Measurements from ENCODE around the gene PEX11G. TPM values are rescaled to one million over a fixed set of nuclear protein-coding genes. Genes with fewer than 3 reads are reported as not detected.

The PEX11G gene
- total and polyA plus RNA-seq, 2 experiments from 2014 or later: 4.0 to 6.2 TPM

GRCh38 chr19:7504684-7505083, 15.8 kb upstream of the PEX11G start:
- Histone ChIP-seq H3K9ac (no peak overlapping the region), H3K4me3 (no peak overlapping the region), H3K79me2 (ENCODE audit: insufficient read depth) (no peaks in the 10 kb centered on the region), H3K27ac (no peak overlapping the region), H3K36me3 (ENCODE audit: low read depth) (no peaks in the 10 kb centered on the region), H3K9me2 (ENCODE audit: insufficient read depth) (no peaks in the 10 kb centered on the region), H3K9me3 (ENCODE audit: low read depth) (no peaks in the 10 kb centered on the region), H4K20me1 (ENCODE audit: insufficient read depth) (no peaks in the 10 kb centered on the region), H3K27me3 (replicated peaks; ENCODE audit: insufficient read depth) (peaks cover 9% of the 10 kb centered on the region; the same call in 1 of the 2 replicates), H3F3A (ENCODE audit: insufficient read depth) (no peaks in the 10 kb centered on the region), H3K4me1 (ENCODE audit: insufficient read depth) (no peaks in the 10 kb centered on the region), H2AFZ (no peak overlapping the region), H3K4me2 (ENCODE audit: unreplicated experiment) (no peak overlapping the region)
- no peak for DNase-seq
- TF ChIP-seq EZH2 (IDR thresholded peaks at IDR 0.05; ENCODE audit: insufficient read depth, poor library complexity, severe bottlenecking) (no peak), EZH2phosphoT487 (IDR thresholded peaks at IDR 0.05; ENCODE audit: insufficient read depth, low read depth) (no peak)
- 72 to 77% methylated on average over 4 to 6 of the region's 6 CpGs for WGBS, 2 experiments (ENCODE audit: low coverage in 1 of 2, low lambda C conversion rate in 2 of 2, missing lambda C conversion rate in 2 of 2)
- in situ Hi-C loops (cut with MboI): no loop called here

GRCh38 chr19:7502552-7502951, 13.7 kb upstream of the PEX11G start:
- H3K27ac ChIP-seq: no peak overlapping the region
- no peak for DNase-seq
- no peaks in the 10 kb centered on the region for H3F3A ChIP-seq (ENCODE audit: insufficient read depth)
- H3K36me3 ChIP-seq (ENCODE audit: low read depth): no peaks in the 10 kb centered on the region
- H3K79me2 ChIP-seq (ENCODE audit: insufficient read depth): no peaks in the 10 kb centered on the region
- no peak overlapping the region for H3K9ac ChIP-seq
- no peak overlapping the region for H3K4me3 ChIP-seq
- H3K4me1 ChIP-seq (ENCODE audit: insufficient read depth): no peaks in the 10 kb centered on the region
- TF ChIP-seq EZH2 (IDR thresholded peaks at IDR 0.05; ENCODE audit: insufficient read depth, poor library complexity, severe bottlenecking) (no peak), EZH2phosphoT487 (IDR thresholded peaks at IDR 0.05; ENCODE audit: insufficient read depth, low read depth) (no peak)
- H4K20me1 ChIP-seq (ENCODE audit: insufficient read depth): no peaks in the 10 kb centered on the region
- H3K4me2 ChIP-seq (ENCODE audit: unreplicated experiment): no peak overlapping the region
- H2AFZ ChIP-seq: no peak overlapping the region
- in situ Hi-C loops (cut with MboI): no loop called here
- no peaks in the 10 kb centered on the region for H3K9me2 ChIP-seq (ENCODE audit: insufficient read depth)
- 8 to 20% methylated on average over 2 of the region's 2 CpGs for WGBS, 2 experiments (ENCODE audit: low coverage in 1 of 2, low lambda C conversion rate in 2 of 2, missing lambda C conversion rate in 2 of 2)
- no peaks in the 10 kb centered on the region for H3K9me3 ChIP-seq (ENCODE audit: low read depth)
- H3K27me3 ChIP-seq (replicated peaks; ENCODE audit: insufficient read depth): peaks cover 17% of the 10 kb centered on the region

- Histone ChIP-seq H3K4me2 (ENCODE audit: unreplicated experiment) (peak overlapping the region; percentile 28), H3K27ac (no peak overlapping the region), H3K9ac (no peak overlapping the region), H3K27me3 (replicated peaks; ENCODE audit: insufficient read depth) (peaks cover 17% of the 10 kb centered on the region), H4K20me1 (ENCODE audit: insufficient read depth) (no peaks in the 10 kb centered on the region), H3K9me3 (ENCODE audit: low read depth) (no peaks in the 10 kb centered on the region), H3K36me3 (ENCODE audit: low read depth) (no peaks in the 10 kb centered on the region), H3K4me3 (peak overlapping the region; percentile 59), H3K4me1 (ENCODE audit: insufficient read depth) (no peaks in the 10 kb centered on the region), H3K9me2 (ENCODE audit: insufficient read depth) (no peaks in the 10 kb centered on the region), H3F3A (ENCODE audit: insufficient read depth) (no peaks in the 10 kb centered on the region), H3K79me2 (ENCODE audit: insufficient read depth) (no peaks in the 10 kb centered on the region), H2AFZ (peak overlapping the region; percentile 19)
- DNase-seq: peak; percentile 56
- TF ChIP-seq EZH2phosphoT487 (IDR thresholded peaks at IDR 0.05; ENCODE audit: insufficient read depth, low read depth) (no peak), EZH2 (IDR thresholded peaks at IDR 0.05; ENCODE audit: insufficient read depth, poor library complexity, severe bottlenecking) (no peak)
- in situ Hi-C loops (cut with MboI): no loop called here
- 7 to 8% methylated on average over 69 to 87 of the region's 93 CpGs for WGBS, 2 experiments (ENCODE audit: low coverage in 1 of 2, low lambda C conversion rate in 2 of 2, missing lambda C conversion rate in 2 of 2)
Measured at GRCh38 chr19:7500811-7501450, 12.1 kb upstream of the PEX11G start.

GRCh38 chr19:7497292-7497691, 8.5 kb upstream of the PEX11G start:
- Histone ChIP-seq H3K9me3 (ENCODE audit: low read depth) (no peaks in the 10 kb centered on the region), H3K27ac (no peak overlapping the region), H3K4me2 (ENCODE audit: unreplicated experiment) (no peak overlapping the region), H3K4me1 (ENCODE audit: insufficient read depth) (no peaks in the 10 kb centered on the region), H3K4me3 (no peak overlapping the region), H4K20me1 (ENCODE audit: insufficient read depth) (no peaks in the 10 kb centered on the region), H3K9me2 (ENCODE audit: insufficient read depth) (no peaks in the 10 kb centered on the region), H3K27me3 (replicated peaks; ENCODE audit: insufficient read depth) (peaks cover 17% of the 10 kb centered on the region), H3K79me2 (ENCODE audit: insufficient read depth) (no peaks in the 10 kb centered on the region), H3F3A (ENCODE audit: insufficient read depth) (no peaks in the 10 kb centered on the region), H3K9ac (no peak overlapping the region), H3K36me3 (ENCODE audit: low read depth) (no peaks in the 10 kb centered on the region), H2AFZ (no peak overlapping the region)
- DNase-seq: peak; percentile 50
- in situ Hi-C loops (cut with MboI): no loop called here
- WGBS, 2 experiments (ENCODE audit: low coverage in 1 of 2, low lambda C conversion rate in 2 of 2, missing lambda C conversion rate in 2 of 2): 57% methylated on average over 7 of the region's 7 CpGs
- TF ChIP-seq EZH2phosphoT487 (IDR thresholded peaks at IDR 0.05; ENCODE audit: insufficient read depth, low read depth) (no peak), EZH2 (IDR thresholded peaks at IDR 0.05; ENCODE audit: insufficient read depth, poor library complexity, severe bottlenecking) (no peak)
